Measurements from ENCODE around the gene CSMD2.
"Not testable (repeated sequence)": the region's sequence is repeated elsewhere in the genome, so short reads cannot be mapped to it uniquely, and the experiment has no call there.

CSMD2 gene

GRCh38 chr1:34164771-34165391 is at the start of gene CSMD2:
CSMD2 (minus strand) TSS chr1:34165230; CDS start chr1:34165097, 133 bp downstream.
- no peak for FAIRE-seq

- FAIRE-seq, result no peak
These were observed 48.9 kb upstream of the CSMD2 start for GRCh38 chr1:34213956-34214355.

GRCh38 chr1:34212673-34213072 is 47.6 kb upstream of the CSMD2 start:
- no peak for FAIRE-seq

- no peak for FAIRE-seq
These were observed 34.9 kb upstream of the CSMD2 start for GRCh38 chr1:34199927-34200326.

- FAIRE-seq, result no peak
These were observed 27.6 kb upstream of the CSMD2 start for GRCh38 chr1:34192621-34193020.

GRCh38 chr1:34190692-34191091 is 25.7 kb upstream of the CSMD2 start:
- FAIRE-seq, result no peak

GRCh38 chr1:34188985-34189384 is 24.0 kb upstream of the CSMD2 start:
- no peak for FAIRE-seq

- no peak for FAIRE-seq
These were observed 23.4 kb upstream of the CSMD2 start for GRCh38 chr1:34188418-34188817.

- no peak for FAIRE-seq
These were observed 21.9 kb upstream of the CSMD2 start for GRCh38 chr1:34186741-34187494.

- not testable (repeated sequence) for FAIRE-seq
These were observed 18.4 kb upstream of the CSMD2 start for GRCh38 chr1:34183381-34183780.

- no peak for FAIRE-seq
These were observed 13.0 kb upstream of the CSMD2 start for GRCh38 chr1:34178072-34178471.

GRCh38 chr1:34176830-34177603 is 12.0 kb upstream of the CSMD2 start, which contains the start of gene C1orf94:
C1orf94 (plus strand) TSS chr1:34176907; CDS start chr1:34177790, 883 bp downstream.
- FAIRE-seq, result no peak

- FAIRE-seq, result no peak
These were observed 10.7 kb upstream of the CSMD2 start for GRCh38 chr1:34175744-34176143.

- FAIRE-seq, result no peak
These were observed 2.4 kb upstream of the CSMD2 start for GRCh38 chr1:34167389-34167788.

- no peak for FAIRE-seq
These were observed 1.8 kb upstream of the CSMD2 start for GRCh38 chr1:34166625-34167361.

GRCh38 chr1:34166191-34166624 is 1.2 kb upstream of the CSMD2 start:
- FAIRE-seq, result no peak

GRCh38 chr1:34165422-34165921 is 442 bp upstream of the CSMD2 start:
- FAIRE-seq, result no peak

- no peak for FAIRE-seq
These were observed 968 bp downstream of the CSMD2 start for GRCh38 chr1:34163792-34164731.

- FAIRE-seq, result no peak
These were observed 1.9 kb downstream of the CSMD2 start for GRCh38 chr1:34162852-34163766.

GRCh38 chr1:34156739-34157138 is 8.3 kb downstream of the CSMD2 start:
- FAIRE-seq, result no peak

All from G401.6 (cell line).